Calu3 (cell line): Measurements from ENCODE around the gene RASA1. TPM values are rescaled to one million over a fixed set of nuclear protein-coding genes. Genes with fewer than 3 reads are reported as not detected.

Experiments
- BruUV-seq: library from RNA; stranded (reverse); fragments of 400-500 nt; replicated peaks from 2 replicates; lab custom pipeline; 2021; lab: Mats Ljungman, UMichigan
- CTCF ChIA-PET: fragments of 300-600 bp; sonication (Branson Sonifier 250); formaldehyde crosslinking; loops from one replicate; lab custom pipeline; 2022; ENCODE audit warnings: antibody characterized with exemption; lab: Charles Lee
- DNase-seq: peaks from one replicate; pipeline ENCODE4 v3.0.0; 2022
- H3K27ac Mint-ChIP-seq: one replicate; pipeline ENCODE4 v1.8.0; 2022; ENCODE audit warnings: mixed read lengths; ENCODE audit not compliant: unreplicated experiment
- H3K27me3 Mint-ChIP-seq: one replicate; pipeline ENCODE4 v1.8.0; 2022; ENCODE audit warnings: mixed read lengths; ENCODE audit not compliant: unreplicated experiment
- H3K36me3 Mint-ChIP-seq: one replicate; pipeline ENCODE4 v1.8.0; 2022; ENCODE audit warnings: mild to moderate bottlenecking, moderate library complexity, mixed read lengths; ENCODE audit not compliant: insufficient read depth, unreplicated experiment
- H3K4me1 Mint-ChIP-seq: one replicate; pipeline ENCODE4 v1.8.0; 2022; ENCODE audit warnings: mild to moderate bottlenecking, low read depth, mixed read lengths; ENCODE audit not compliant: unreplicated experiment
- H3K4me3 Mint-ChIP-seq: one replicate; pipeline ENCODE4 v1.8.0; 2022; ENCODE audit warnings: mild to moderate bottlenecking, low read depth, moderate library complexity, mixed read lengths; ENCODE audit not compliant: unreplicated experiment
- H3K9me3 Mint-ChIP-seq: one replicate; pipeline ENCODE4 v1.8.0; 2022; ENCODE audit warnings: low read depth, mixed read lengths; ENCODE audit not compliant: unreplicated experiment
- CTCF ChIP-seq: fragments of 200-600 bp; IDR thresholded peaks from one replicate; pipeline ENCODE4 v1.8.0; 2022; ENCODE audit warnings: antibody characterized with exemption; ENCODE audit not compliant: unreplicated experiment
- intact Hi-C: fragments of 100-400 bp; cut with micrococcal nuclease; formaldehyde crosslinking; loops from one replicate; pipeline ENCODE4 v1.10.0; 2022; ENCODE audit not compliant: unreplicated experiment
- total RNA-seq: library from RNA; stranded (reverse); gene quantifications from 2 replicates; pipeline ENCODE4 v1.2.3, GENCODE V29; 2022

Gene RASA1
- total RNA-seq, 1 experiment from 2014 or later: 193 TPM

GRCh38 chr5:87340716-87341115 lies 73.0 kb downstream of the RASA1 start:
- H3K27me3 Mint-ChIP-seq: no peaks in the 10 kb centered on the region
- BruUV-seq: no TSS peak

GRCh38 chr5:87347272-87347671 lies 79.6 kb downstream of the RASA1 start:
- H3K4me3 Mint-ChIP-seq: no peak overlapping the region
- peaks cover 11% of the 10 kb centered on the region for H3K4me1 Mint-ChIP-seq
- DNase-seq: no peak
- BruUV-seq: no TSS peak
- H3K9me3 Mint-ChIP-seq: no peaks in the 10 kb centered on the region
- no peak overlapping the region for H3K27ac Mint-ChIP-seq
- CTCF ChIA-PET: no interaction called here
- peaks cover 60% of the 10 kb centered on the region for H3K36me3 Mint-ChIP-seq
- no peak for TF ChIP-seq CTCF
- H3K27me3 Mint-ChIP-seq: no peaks in the 10 kb centered on the region
- intact Hi-C loops: loop anchor here (5.0 kb wide), 1 partner anchor 45 kb away; no protein-coding TSS in a partner anchor

More at GRCh38 chr5:87340716-87341115, 73.0 kb downstream of the RASA1 start:
- DNase-seq: no peak
- H3K4me3 Mint-ChIP-seq: no peak overlapping the region
- intact Hi-C loops: no loop called here
- H3K4me1 Mint-ChIP-seq: peaks cover 11% of the 10 kb centered on the region
- H3K36me3 Mint-ChIP-seq: peaks cover 78% of the 10 kb centered on the region
- no peak for TF ChIP-seq CTCF
- H3K9me3 Mint-ChIP-seq: no peaks in the 10 kb centered on the region
- CTCF ChIA-PET: interaction anchor here (0.7 kb wide), 1 partner anchor 66 kb away, joined by 3 read pairs; no protein-coding TSS in a partner anchor
- peak overlapping the region; percentile 1 for H3K27ac Mint-ChIP-seq

- no peak for TF ChIP-seq CTCF
- H3K27ac Mint-ChIP-seq: no peak overlapping the region
- H3K27me3 Mint-ChIP-seq: no peaks in the 10 kb centered on the region
- H3K36me3 Mint-ChIP-seq: peaks cover 54% of the 10 kb centered on the region
- no peak overlapping the region for H3K4me3 Mint-ChIP-seq
- H3K9me3 Mint-ChIP-seq: no peaks in the 10 kb centered on the region
- peaks cover 11% of the 10 kb centered on the region for H3K4me1 Mint-ChIP-seq
- no TSS peak for BruUV-seq
- CTCF ChIA-PET: no interaction called here
- no peak for DNase-seq
- intact Hi-C loops: loop anchor here (5.0 kb wide), 1 partner anchor 46 kb away; no protein-coding TSS in a partner anchor
Observed at GRCh38 chr5:87347841-87348240, 80.2 kb downstream of the RASA1 start.

- H3K36me3 Mint-ChIP-seq: peaks cover 72% of the 10 kb centered on the region
- peaks cover 40% of the 10 kb centered on the region for H3K4me1 Mint-ChIP-seq
- no peak for TF ChIP-seq CTCF
- no TSS peak for BruUV-seq
- CTCF ChIA-PET: no interaction called here
- DNase-seq: no peak
- no peaks in the 10 kb centered on the region for H3K9me3 Mint-ChIP-seq
- no peak overlapping the region for H3K4me3 Mint-ChIP-seq
- peak overlapping the region; percentile 42 for H3K27ac Mint-ChIP-seq
- H3K27me3 Mint-ChIP-seq: no peaks in the 10 kb centered on the region
- intact Hi-C loops: no loop called here
Observed at GRCh38 chr5:87354496-87354895, 86.8 kb downstream of the RASA1 start.
